Measurements from ENCODE around the gene RUSF1.

- TF ChIP-seq CTCF (IDR thresholded peaks at IDR 0.05): no peak
- no peak for TF ChIP-seq POLR2A (IDR thresholded peaks at IDR 0.05)
Observed at GRCh38 chr16:31464348-31464769, 43.8 kb downstream of the RUSF1 start.

All from adrenal gland (tissue), 5 donors.